HG02884 (cell line): ENCODE measurements around the gene WASHC1.
"Not testable (repeated sequence)": the region's sequence is repeated elsewhere in the genome, so short reads cannot be mapped to it uniquely, and the experiment has no call there.

Experiments
- ATAC-seq: cut with Tn5 transposase; IDR thresholded peaks from one replicate; pipeline ENCODE4 v1.9.1; 2021; ENCODE audit warnings: mild to moderate bottlenecking, moderate library complexity; ENCODE audit not compliant: unreplicated experiment

WASHC1 gene, protein sequence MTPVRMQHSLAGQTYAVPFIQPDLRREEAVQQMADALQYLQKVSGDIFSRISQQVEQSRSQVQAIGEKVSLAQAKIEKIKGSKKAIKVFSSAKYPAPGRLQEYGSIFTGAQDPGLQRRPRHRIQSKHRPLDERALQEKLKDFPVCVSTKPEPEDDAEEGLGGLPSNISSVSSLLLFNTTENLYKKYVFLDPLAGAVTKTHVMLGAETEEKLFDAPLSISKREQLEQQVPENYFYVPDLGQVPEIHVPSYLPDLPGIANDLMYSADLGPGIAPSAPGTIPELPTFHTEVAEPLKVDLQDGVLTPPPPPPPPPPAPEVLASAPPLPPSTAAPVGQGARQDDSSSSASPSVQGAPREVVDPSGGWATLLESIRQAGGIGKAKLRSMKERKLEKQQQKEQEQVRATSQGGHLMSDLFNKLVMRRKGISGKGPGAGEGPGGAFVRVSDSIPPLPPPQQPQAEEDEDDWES

DNA sequence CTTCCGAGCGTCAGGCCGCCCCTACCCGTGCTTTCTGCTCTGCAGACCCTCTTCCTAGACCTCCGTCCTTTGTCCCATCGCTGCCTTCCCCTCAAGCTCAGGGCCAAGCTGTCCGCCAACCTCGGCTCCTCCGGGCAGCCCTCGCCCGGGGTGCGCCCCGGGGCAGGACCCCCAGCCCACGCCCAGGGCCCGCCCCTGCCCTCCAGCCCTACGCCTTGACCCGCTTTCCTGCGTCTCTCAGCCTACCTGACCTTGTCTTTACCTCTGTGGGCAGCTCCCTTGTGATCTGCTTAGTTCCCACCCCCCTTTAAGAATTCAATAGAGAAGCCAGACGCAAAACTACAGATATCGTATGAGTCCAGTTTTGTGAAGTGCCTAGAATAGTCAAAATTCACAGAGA, at the start of gene WASHC1:
WASHC1 (minus strand) TSS at position 101 of the 400 bp plus-strand sequence. CDS start 4,457 bp downstream, outside the sequence.
- ATAC-seq: not testable (repeated sequence)

DNA sequence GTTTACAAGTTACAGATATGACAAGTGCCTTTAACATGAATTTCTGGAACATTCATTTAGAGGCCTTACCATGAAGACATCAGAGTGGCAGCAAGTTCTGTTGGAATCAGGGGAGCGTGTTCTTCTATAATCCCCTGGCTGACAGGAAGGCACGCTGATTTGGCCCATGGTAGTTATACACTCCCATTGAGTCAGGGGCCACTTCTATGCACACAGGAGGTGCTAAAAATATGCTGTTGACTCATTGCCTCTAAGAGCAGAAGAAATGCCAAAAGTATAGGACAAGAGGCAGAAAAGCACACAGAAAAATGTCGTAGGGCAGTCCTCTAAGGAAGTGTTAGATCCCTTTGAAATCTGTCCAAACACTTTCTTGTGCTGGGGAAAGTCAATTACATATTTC, 49.1 kb upstream of the WASHC1 start:
- ATAC-seq: not testable (repeated sequence)

DNA sequence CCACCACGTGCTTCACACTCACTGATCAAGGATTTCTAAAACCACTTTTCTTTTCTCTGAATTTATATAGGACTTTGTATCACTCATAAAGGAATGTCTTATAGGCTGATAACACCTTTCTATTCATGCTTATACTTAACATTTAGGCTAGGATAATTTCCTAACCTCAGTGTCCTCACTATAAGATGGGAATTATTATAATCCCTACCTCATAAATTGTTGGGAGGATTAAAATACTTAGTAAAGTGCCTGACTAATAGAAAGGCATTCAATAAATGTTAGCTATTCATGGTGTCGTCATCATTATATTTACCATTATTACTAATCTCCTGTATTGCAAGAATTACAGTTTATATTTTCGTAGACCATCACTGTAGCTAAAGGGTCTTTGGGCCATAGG, 47.1 kb upstream of the WASHC1 start:
- not testable (repeated sequence) for ATAC-seq

DNA sequence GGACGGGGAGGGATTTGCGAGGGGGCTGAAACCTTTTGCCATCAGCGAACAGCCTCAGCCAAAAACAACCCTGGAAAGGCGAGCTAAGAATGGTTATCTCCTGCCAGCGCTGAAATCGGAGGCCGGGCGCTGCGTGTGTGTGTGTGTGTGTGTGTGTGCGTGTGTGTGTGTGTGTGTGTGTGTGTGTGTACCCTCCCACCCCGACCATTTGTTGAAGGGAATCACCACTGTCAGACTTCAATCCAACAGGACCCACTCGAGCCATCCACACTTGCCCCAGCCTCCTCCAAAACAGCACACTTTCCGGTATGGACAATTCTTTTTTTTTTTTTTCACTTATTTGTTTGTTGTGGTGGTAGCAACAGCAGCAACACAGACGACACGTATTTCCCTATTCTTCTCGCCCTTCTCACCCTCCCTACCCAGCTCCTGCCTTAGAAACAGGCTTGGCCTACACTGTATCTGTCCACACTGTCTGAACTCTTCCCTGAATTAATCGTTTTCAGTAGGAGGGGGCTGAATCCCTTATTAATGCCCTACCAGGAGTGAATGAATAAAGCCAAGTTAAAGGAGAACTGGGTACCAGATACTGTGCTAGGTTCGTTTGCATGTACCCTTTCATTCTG, 44.8 kb upstream of the WASHC1 start:
- ATAC-seq: not testable (repeated sequence)

DNA sequence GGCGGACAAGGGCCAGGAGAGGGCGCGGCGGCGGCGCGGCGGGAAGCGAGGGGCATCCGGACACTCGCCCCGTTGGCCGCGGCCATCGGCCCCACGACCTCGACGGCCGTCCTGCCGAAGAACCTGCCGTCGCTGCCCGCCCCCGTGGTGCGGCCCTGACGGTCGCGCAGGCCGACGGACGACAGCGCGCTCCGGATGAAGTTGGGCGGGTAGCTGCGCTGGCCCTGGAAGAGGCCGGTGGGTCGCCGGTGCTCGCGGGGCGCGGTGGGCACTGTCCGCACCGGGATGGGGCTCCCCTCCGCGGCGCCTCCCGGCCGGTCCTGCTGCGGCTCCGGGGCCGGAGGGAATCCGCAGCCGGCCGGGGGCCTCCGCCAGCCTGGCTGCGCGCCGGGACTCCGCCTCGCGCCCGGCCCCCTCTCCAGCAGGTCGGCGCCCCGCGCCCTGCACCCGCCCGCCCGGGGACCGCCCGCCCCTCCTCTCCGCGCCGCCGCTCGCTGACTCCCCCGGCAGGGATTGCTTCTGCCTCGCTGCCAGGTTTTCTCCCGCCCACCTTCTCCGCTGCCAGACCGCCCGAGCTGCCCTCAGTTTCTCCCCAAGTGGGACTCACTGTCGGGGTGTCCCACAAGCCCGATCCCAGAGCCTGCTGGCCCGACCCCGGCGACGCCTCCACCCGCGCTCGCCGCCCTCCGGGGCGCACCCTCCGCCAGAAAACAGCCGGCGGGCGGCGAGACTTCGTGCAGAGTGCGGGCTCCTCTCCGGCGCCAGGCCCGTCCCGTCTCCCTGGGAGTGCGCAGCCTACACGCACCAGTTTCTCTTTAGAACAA, 44.0 kb upstream of the WASHC1 start:
- ATAC-seq: not testable (repeated sequence)

DNA sequence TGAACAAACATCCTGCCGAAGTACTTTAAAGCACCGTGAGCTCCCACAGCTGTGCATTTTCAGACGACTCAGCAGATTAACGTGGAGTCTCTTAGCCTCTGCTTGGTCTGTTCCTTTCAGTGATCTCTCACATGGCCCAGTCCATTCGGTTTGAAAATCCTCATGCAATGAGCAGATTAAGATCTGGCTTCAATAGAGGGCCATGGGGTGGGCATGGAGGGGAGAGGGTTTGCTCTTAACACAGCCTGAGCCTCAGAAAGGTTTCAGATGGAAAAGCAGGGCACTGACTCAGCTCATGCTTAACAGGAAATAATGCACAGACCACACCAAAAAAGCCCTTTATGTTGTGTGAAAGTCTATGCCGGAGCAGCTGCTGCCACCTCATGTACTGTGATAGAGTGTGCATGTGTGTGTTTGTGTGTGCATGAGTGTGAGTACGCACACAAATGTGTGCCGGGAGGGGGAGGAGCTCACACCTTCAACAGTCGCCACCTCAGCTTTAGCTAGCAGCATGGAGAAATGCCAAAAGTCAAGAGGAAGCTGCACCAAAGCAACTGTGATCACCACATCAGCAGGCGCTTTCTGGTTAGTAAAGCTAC, 33.9 kb upstream of the WASHC1 start:
- peak; percentile 59 for ATAC-seq

DNA sequence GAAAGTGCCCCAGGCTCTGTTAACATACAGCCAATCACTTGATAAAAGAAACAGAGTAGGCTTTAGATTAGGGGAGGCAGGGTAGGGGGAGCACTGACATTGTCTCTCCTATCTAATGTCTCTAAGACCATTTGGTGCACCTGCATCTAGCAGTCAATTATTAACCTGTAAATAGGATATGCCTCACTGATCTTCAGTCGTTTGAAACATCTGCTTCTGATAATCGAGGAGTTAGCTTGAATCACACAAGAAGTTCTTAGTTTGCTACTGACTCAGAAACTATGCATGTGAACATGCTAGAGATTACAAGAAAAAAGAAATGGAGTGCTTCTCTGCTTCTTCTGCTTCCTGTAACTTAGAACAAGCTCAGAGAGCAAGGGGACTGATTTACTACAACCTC, 23.4 kb upstream of the WASHC1 start:
- ATAC-seq: not testable (repeated sequence)

DNA sequence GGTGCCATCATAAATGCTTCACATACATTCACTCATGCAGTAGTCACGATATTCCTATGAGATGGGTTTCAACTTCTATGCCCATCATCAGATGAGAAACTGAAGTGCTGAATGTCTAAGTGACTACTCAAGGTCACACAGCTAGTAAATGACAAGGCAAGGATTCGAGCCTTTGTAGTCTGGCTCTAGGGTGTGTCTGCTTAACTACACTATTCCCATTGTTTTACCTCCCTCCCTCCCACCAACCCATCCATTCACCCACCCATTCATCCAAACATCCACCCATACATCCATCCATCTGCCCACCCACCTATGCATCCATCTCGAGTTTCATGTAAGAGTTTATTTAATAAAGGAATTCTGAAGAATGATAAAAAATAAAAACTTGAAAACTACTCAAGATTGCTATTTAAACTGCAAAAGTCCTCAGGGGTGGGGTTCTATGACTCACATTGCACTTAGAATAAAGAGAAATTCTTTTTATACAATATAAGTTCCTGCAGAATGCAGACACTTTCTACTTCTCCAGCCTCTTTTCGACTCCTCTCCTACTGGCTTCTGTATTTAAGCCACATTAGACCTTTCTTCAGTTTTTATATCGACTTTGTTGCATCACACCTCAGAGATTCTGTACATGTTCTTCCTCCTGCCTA, 19.1 kb upstream of the WASHC1 start:
- ATAC-seq: not testable (repeated sequence)

DNA sequence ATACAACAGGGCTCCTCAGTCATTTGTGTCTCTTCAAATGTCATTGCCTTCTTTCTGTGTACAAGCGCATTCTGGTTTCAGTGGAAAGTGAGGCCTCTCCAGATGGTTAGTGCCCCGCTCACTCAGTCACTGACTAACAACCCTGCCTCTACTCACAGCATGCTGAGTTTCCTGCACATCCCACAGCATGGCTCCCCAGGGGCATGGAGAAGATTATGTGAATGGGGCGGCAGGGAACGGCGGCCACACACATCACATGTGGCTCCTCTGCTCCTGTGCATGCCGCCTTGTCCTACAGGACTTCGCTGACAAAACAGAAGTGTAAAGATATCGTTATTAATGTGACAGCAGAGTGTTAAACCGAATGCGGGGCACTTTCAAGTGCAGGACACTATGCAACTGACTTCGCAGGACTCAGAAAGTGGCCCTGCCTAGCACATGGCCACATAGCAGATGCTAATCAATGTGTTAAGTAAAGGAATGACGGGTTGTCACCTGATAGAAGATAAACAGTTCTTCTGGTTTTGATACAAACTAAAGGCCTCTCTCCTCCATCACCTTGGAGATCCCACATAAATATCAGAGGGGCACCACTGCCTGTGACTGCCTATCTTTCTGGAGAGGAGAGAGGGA, 17.5 kb upstream of the WASHC1 start:
- ATAC-seq: not testable (repeated sequence)

DNA sequence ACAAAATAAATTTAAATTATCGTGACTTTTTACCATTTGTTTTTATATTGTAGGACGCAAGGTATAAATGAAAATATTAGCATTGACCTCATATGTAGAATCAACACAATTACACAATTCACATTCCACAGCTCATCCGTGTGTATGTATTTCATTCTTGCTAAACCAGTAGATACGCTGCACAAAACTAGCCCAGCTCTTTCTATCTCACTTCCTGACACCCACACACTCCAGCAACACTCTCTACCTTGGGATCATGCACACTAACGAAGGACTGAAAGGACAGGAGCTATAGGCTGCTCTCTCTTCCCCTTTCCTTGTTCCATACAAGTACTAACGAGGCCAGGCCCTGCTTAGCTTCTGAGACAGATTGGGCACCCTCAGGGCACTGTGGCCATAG, 16.9 kb upstream of the WASHC1 start:
- ATAC-seq: not testable (repeated sequence)

DNA sequence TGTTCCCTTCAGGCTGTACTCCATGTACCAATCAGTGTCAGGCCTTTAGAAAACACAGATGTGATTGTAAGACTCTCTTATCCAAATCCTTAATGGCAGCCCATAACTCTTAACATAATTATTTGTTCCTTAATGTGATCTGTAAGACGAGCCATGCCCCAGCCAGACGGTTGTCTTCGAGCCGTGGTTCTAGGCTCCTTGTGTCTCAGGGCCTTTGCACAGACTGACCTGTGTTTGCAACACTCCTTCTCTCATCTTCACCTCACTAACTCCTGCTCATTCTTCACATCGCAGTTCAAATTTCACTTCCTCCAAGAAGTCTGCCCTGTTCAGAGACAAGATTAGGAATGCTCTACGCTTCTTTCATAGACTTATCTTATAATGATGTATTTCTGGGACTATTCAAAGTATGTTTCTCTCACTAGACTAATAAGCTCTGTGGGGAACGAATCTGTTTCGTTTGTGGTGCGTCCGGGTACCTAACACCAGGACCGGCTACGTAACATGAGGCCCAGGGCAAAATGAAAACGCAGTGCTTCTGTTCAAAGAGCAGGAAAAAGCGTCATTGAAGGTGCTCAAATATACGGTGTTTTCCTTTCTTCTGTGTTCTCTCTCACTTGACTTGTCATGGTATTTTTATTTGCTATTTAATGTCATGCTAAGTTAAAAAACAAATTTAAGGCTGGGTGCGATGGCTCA, 16.1 kb upstream of the WASHC1 start:
- not testable (repeated sequence) for ATAC-seq

DNA sequence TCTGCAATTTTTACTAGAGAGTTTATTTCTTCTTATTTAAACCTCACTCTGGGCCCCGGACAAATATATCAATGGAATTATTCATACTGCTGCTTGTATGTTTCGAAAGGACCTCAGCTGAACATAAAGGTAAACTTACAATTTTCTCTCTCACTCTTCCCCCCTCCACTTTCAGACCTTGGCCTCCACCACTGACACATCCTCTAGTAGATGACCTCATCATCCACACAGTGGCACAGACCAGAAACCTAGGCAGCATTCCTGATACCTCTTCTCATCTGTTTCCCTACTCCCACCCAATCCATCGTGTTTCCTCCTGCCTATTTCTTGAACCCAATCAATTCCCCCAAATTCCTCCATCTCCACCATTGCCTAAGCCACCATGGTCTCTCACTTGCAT, 15.2 kb upstream of the WASHC1 start:
- ATAC-seq: not testable (repeated sequence)

DNA sequence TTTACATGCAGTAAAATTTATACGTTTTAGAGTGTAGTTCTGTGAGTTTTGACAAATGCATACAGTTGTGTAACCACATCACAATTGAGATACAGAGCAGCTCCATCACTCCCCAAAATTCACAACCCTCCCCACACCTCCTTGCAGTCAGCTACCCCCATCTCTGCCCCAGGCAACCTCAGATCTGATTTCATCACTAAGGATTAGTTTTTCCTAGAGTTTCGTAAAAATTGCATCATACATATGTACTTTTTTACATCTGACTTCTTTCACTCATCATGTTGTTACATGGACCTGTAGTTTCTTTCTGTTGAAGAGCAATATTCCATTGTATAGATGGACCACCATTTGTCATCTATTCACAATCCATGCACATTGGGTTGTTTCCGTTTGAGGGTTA, 14.4 kb upstream of the WASHC1 start:
- ATAC-seq: not testable (repeated sequence)

DNA sequence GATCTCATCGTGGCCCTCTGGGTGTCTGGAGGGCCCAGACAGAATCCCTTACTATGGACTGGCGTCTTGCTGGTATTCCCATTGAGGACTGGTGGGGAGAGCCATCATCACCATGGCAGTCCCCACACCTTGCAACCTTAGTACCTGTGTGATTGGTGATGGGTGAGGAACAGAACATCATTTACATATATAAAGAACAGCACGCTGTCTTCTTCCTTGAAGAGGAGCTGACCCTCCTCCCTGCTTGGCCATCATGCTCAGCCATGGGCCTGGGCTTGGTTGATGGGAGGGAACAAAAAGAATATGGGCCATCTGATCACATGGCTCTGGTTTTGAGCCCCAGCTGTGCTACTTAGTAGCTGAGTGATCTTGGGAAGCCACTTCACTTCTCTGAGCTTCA, 13.9 kb upstream of the WASHC1 start:
- not testable (repeated sequence) for ATAC-seq

DNA sequence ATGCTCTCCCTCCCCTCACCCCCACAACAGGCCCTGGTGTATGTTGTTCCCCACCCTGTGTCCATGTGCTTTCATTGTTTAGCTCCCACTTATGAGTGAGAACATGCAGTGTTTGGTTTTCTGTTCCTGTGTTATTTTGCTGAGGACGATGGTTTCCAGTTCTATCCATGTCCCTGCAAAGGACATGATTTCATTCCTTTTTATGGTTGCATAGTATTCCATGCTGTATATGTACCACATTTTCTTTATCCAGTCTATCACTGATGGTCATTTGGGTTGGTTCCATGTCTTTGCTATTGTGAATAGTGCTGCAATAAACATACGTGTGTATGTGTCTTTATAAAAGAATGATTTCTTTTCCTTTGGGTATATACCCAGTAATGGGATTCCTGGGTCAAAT, 12.6 kb upstream of the WASHC1 start:
- not testable (repeated sequence) for ATAC-seq

DNA sequence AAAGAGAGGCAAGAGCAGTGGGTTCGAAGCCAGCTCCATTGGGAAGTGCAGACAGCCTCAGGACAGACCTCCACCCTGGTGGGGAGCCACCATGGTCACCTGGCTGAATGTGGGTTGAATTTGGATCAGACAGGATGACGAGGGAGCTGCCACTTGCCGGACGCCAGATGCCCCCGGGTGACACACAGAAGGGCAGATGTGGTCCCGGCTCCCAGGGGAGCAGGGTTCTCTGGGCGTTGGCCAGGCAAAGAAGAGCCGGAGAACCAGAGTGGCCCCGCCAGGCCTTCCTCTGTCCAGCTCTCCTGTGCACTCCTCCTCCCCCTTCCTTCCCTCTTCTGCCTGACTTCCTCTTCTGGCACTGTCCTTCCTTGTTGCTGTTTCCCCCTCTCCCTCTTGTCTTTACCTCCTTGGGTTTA, 12.0 kb upstream of the WASHC1 start:
- ATAC-seq: not testable (repeated sequence)

DNA sequence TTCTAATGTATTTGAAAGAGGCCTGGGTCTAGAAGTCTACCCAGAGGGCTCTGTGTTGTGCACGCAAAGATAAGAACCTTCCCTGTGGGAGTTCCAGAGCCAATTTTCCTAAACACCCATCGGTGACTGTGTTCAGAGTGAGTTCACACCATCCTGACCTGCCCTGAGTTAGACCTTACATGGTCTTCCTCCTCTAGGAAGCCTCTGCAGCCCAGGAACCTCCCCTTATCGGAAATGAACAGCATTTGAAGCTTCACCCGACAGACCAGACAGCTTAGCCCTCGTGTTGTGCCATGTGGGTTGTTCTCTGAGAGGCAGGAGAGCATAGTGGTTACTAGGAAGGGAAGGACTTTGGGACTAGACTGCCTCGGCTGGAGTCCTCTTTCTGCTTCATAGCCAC, 3.1 kb upstream of the WASHC1 start:
- not testable (repeated sequence) for ATAC-seq

DNA sequence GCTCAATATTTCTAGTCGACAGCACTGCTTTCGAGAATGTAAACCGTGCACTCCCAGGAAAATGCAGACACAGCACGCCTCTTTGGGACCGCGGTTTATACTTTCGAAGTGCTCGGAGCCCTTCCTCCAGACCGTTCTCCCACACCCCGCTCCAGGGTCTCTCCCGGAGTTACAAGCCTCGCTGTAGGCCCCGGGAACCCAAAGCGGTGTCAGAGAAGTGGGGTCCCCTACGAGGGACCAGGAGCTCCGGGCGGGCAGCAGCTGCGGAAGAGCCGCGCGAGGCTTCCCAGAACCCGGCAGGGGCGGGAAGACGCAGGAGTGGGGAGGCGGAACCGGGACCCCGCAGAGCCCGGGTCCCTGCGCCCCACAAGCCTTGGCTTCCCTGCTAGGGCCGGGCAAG, 481 bp downstream of the WASHC1 start:
- ATAC-seq: not testable (repeated sequence)

DNA sequence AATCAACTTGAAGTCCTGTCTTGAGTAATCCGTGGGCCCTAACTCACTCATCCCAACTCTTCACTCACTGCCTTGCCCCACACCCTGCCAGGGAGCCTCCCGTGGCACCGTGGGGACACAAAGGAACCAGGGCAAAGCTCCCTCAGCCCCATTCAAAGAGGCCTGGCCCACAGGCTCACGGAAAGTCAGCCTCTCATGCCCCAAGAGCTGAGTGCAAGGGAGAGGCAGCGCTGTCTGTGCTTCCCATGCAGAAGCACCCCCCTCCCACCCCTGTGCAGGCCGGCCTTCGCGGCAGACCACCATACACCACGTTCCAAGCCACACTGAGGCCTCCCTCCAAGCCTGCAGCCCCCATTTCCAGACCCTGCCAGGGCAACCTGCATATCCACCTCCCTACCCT, 7.6 kb downstream of the WASHC1 start:
- not testable (repeated sequence) for ATAC-seq
